ENCODE measurements around the gene P2RY4. TPM values are rescaled to one million over a fixed set of nuclear protein-coding genes. Genes with fewer than 3 reads are reported as not detected.

P2RY4 gene
- total RNA-seq, 4 donors from 2014 or later: 0.51 to 2.1 (median 0.75) TPM; not detected in 1

- TF ChIP-seq CTCF (IDR thresholded peaks at IDR 0.05; ENCODE audit: low read depth): no peak
These were observed 5.1 kb downstream of the P2RY4 start for GRCh38 chrX:70254909-70255308.

- TF ChIP-seq CTCF (IDR thresholded peaks at IDR 0.05; ENCODE audit: low read depth): no peak
These were observed 6.0 kb downstream of the P2RY4 start for GRCh38 chrX:70254063-70254400.

- no peak for TF ChIP-seq CTCF (IDR thresholded peaks at IDR 0.05; ENCODE audit: low read depth)
These were observed 6.5 kb downstream of the P2RY4 start for GRCh38 chrX:70253377-70254062.

GRCh38 chrX:70252491-70252890, 7.5 kb downstream of the P2RY4 start:
- no peak for TF ChIP-seq CTCF (IDR thresholded peaks at IDR 0.05; ENCODE audit: low read depth)

GRCh38 chrX:70247252-70247651, 12.8 kb downstream of the P2RY4 start:
- TF ChIP-seq CTCF (IDR thresholded peaks at IDR 0.05; ENCODE audit: low read depth): no peak

- no peak for TF ChIP-seq CTCF (IDR thresholded peaks at IDR 0.05; ENCODE audit: low read depth)
These were observed 15.1 kb downstream of the P2RY4 start for GRCh38 chrX:70244881-70245280.

- TF ChIP-seq CTCF (IDR thresholded peaks at IDR 0.05; ENCODE audit: low read depth): no peak
These were observed 18.5 kb downstream of the P2RY4 start for GRCh38 chrX:70241501-70241900.

All from subcutaneous adipose tissue (tissue), 4 donors.